NCI-H146 treated with DMSO at 0.1 percent for 48 hours (cell line): ENCODE results near the gene STMN3.

Source experiments
- DNase-seq: peaks from one replicate; lab custom pipeline; 2025; ENCODE audit not compliant: unreplicated experiment; lab: John Stamatoyannopoulos, UW

The STMN3 gene

GRCh38 chr20:63653041-63653973, at the start of gene STMN3:
TSS of gene STMN3 (minus strand) at chr20:63653424. CDS start at chr20:63653345, 79 bp downstream.
- peak; percentile 85 for DNase-seq

- no peak for DNase-seq
Measured at GRCh38 chr20:63702036-63702665, 48.9 kb upstream of the STMN3 start.

- DNase-seq: no peak
Measured at GRCh38 chr20:63701329-63702035, 48.3 kb upstream of the STMN3 start.

- DNase-seq: no peak
Measured at GRCh38 chr20:63701051-63701328, 47.8 kb upstream of the STMN3 start.

GRCh38 chr20:63700199-63701050, 47.2 kb upstream of the STMN3 start:
- no peak for DNase-seq

- no peak for DNase-seq
Measured at GRCh38 chr20:63699466-63700198, 46.4 kb upstream of the STMN3 start.

- no peak for DNase-seq
Measured at GRCh38 chr20:63698739-63699465, 45.7 kb upstream of the STMN3 start.

- no peak for DNase-seq
Measured at GRCh38 chr20:63697868-63698545, 44.8 kb upstream of the STMN3 start.

- DNase-seq: no peak
Measured at GRCh38 chr20:63697357-63697867, 44.2 kb upstream of the STMN3 start.

GRCh38 chr20:63696628-63697356, 43.6 kb upstream of the STMN3 start, which contains the start of gene TNFRSF6B:
TSS of gene TNFRSF6B (plus strand) at chr20:63696652. CDS start at chr20:63696768, 116 bp downstream.
- DNase-seq: no peak

- DNase-seq: no peak
Measured at GRCh38 chr20:63696306-63696627, 43.0 kb upstream of the STMN3 start.

- DNase-seq: no peak
Measured at GRCh38 chr20:63695424-63696305, 42.4 kb upstream of the STMN3 start.

GRCh38 chr20:63694584-63695423, 41.6 kb upstream of the STMN3 start:
- DNase-seq: no peak

- DNase-seq: no peak
Measured at GRCh38 chr20:63693733-63694583, 40.7 kb upstream of the STMN3 start.

GRCh38 chr20:63693083-63693732, 40.0 kb upstream of the STMN3 start:
- no peak for DNase-seq
